BJ (cell line): ENCODE results near the gene UAP1. TPM values are rescaled to one million over a fixed set of nuclear protein-coding genes. Genes with fewer than 3 reads are reported as not detected.

Source experiments
- CTCF ChIA-PET: fragments of 350-600 bp; formaldehyde crosslinking; extraction: SDS; loops from one replicate; lab custom pipeline; 2021; ENCODE audit warnings: antibody characterized with exemption, inconsistent platforms; lab: Yijun Ruan, JAX
- POLR2A ChIA-PET: fragments of 300-600 bp; sonication (Branson Sonifier 250); formaldehyde crosslinking; extraction: SDS; loops from one replicate; lab custom pipeline; 2021; ENCODE audit warnings: antibody characterized with exemption; lab: Charles Lee
- DNase-seq: peaks from one replicate; pipeline ENCODE4 v3.0.0-alpha.2; 2011; ENCODE audit warnings: low read depth
- H3K27me3 ChIP-seq: 2 replicates; pipeline ENCODE4 v1.6.0; 2011; ENCODE audit warnings: low read length; ENCODE audit not compliant: control insufficient read depth, insufficient read depth
- H3K36me3 ChIP-seq: 2 replicates; pipeline ENCODE4 v1.5.1; 2011; ENCODE audit warnings: low read length; ENCODE audit not compliant: control insufficient read depth, insufficient read depth
- H3K4me3 ChIP-seq: 2 replicates; pipeline ENCODE4 v1.5.1; 2011; ENCODE audit warnings: low read depth, mild to moderate bottlenecking, control low read depth, low read length
- CTCF ChIP-seq: IDR thresholded peaks from 2 replicates; pipeline ENCODE4 v1.5.1; 2011; ENCODE audit warnings: low read depth, mild to moderate bottlenecking, control low read depth, inconsistent platforms, low read length, moderate library complexity; ENCODE audit not compliant: insufficient read depth
- polyA plus RNA-seq: library from polyadenylated mRNA; depleted of rRNA; stranded (reverse); fragments of >200 nt; gene quantifications from 2 replicates; pipeline ENCODE4 v1.2.3, GENCODE V29; 2011

Gene UAP1
- polyA plus RNA-seq, 1 experiment = 33.6 TPM

GRCh38 chr1:162548170-162548569 is 13.4 kb upstream of the UAP1 start:
- TF ChIP-seq CTCF = no peak
- H3K36me3 ChIP-seq = no peaks in the 10 kb centered on the region
- no peak overlapping the region for H3K4me3 ChIP-seq
- ChIA-PET CTCF (interaction anchor here (0.6 to 1.1 kb wide), 3 partner anchors 263 to 655 kb away, joined by 3 to 4 read pairs (median 4); partner anchors contain the start of gene RGS5), POLR2A (interaction anchor here (0.6 kb wide), 1 partner anchor 571 kb away, joined by 4 read pairs; no protein-coding TSS in a partner anchor)
- H3K27me3 ChIP-seq = no peaks in the 10 kb centered on the region
- peak; percentile 84 for DNase-seq

GRCh38 chr1:162549001-162549400 is 12.5 kb upstream of the UAP1 start:
- Histone ChIP-seq H3K4me3 (no peak overlapping the region), H3K36me3 (no peaks in the 10 kb centered on the region), H3K27me3 (no peaks in the 10 kb centered on the region)
- no peak for TF ChIP-seq CTCF
- ChIA-PET CTCF (no interaction called here), POLR2A (no interaction called here)
- no peak for DNase-seq

DNA sequence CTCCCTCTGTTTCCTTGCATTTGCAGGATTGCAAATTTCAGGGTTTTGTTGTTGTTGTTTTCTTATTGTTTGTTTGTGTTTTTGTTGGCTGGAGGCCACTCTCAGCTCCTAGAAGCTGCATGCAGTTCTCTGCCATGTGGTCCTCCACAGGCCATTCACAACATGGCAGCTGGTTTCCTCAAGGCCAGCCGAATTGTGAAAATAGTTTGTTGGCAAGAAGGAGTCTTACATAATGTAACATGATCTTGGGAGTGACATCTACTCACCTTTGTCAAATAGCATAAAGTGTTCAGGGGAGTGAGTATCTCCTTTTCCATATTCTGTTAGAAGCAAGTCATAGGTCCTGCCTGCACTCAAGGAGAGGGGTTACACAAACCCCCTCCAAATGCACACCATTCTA is 10.6 kb upstream of the UAP1 start:
- Histone ChIP-seq H3K27me3 (no peaks in the 10 kb centered on the region), H3K4me3 (no peak overlapping the region), H3K36me3 (no peaks in the 10 kb centered on the region)
- DNase-seq = no peak
- TF ChIP-seq CTCF = no peak
- ChIA-PET POLR2A (interaction anchor here (0.7 kb wide), 1 partner anchor 412 kb away, joined by 3 read pairs; no protein-coding TSS in a partner anchor), CTCF (no interaction called here)

DNA sequence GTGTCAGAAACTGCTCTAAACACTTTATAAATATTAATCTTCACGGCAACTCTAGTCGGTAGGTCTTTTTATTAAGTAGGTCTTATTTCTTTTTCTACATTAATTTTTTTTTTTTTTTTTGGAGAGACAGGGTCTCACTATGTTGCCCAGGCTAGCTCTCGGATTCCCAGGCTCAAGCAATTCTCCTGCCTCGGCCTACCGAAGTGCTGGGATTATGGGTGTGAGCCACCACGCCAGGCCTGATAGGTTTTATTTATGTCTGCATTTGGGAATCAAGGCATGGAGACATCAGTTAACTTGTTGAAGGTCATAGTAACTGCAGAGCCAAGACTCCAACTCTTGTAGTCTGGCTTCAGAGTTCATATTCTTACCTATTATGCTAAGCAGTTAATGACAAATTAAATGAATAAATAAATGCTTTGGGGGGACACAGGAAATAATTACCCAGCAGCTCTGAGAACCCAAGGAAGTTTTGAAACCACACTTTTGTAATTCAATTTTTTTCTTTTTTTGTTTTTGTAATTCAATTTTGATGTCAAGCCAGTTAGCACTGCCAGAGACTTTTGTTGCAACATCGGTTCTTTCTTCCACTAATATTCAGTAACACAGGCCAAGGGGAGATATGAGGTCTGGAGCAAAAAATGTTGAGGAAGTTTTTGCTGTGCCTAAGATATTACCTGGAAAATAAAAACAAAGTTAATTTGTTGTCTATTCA is 9.4 kb upstream of the UAP1 start:
- H3K4me3 ChIP-seq = no peak overlapping the region
- CTCF ChIA-PET = no interaction called here
- no peaks in the 10 kb centered on the region for H3K27me3 ChIP-seq
- no peak for TF ChIP-seq CTCF
- POLR2A ChIA-PET = no interaction called here
- DNase-seq = no peak
- H3K36me3 ChIP-seq = no peaks in the 10 kb centered on the region

GRCh38 chr1:162552684-162553252 is 8.8 kb upstream of the UAP1 start:
- DNase-seq = no peak
- ChIA-PET POLR2A (no interaction called here), CTCF (no interaction called here)
- Histone ChIP-seq H3K27me3 (no peaks in the 10 kb centered on the region), H3K36me3 (no peaks in the 10 kb centered on the region), H3K4me3 (no peak overlapping the region)
- TF ChIP-seq CTCF = no peak
